Measurements from ENCODE around the gene FMN2. TPM values are rescaled to one million over a fixed set of nuclear protein-coding genes. Genes with fewer than 3 reads are reported as not detected.

Gene FMN2
- total and polyA plus RNA-seq, 4 donors, result 0.14 to 2.7 (median 1.2) TPM

GRCh38 chr1:240198376-240198775 lies 106.7 kb downstream of the FMN2 start:
- TF ChIP-seq CTCF (IDR thresholded peaks at IDR 0.05; ENCODE audit: control extremely low read depth, extremely low read depth), result no peak
- 91 to 94% methylated on average over 4 of the region's 4 CpGs for WGBS, 2 donors
- Histone ChIP-seq H3K4me1 (ENCODE audit: control insufficient read depth in 5 of 5, insufficient read depth in 5 of 5, low read length in 5 of 5) (peaks cover 0 to 20% (median 4%) of the 10 kb centered on the region in 5 donors), H3K27ac (ENCODE audit: low read depth in 1 of 2, low read length in 1 of 2) (no peak overlapping the region), H3K9me3 (ENCODE audit: control insufficient read depth in 4 of 4, insufficient read depth in 3 of 4, low read length in 3 of 4) (peaks cover 0 to 9% (median 0%) of the 10 kb centered on the region in 4 donors), H3K36me3 (ENCODE audit: control insufficient read depth in 4 of 4, insufficient read depth in 4 of 4, low read length in 4 of 4) (no peaks in the 10 kb centered on the region), H3K27me3 (ENCODE audit: control insufficient read depth in 3 of 3, insufficient read depth in 3 of 3, low read length in 2 of 3) (no peaks in the 10 kb centered on the region), H3K9ac (ENCODE audit: insufficient read depth in 1 of 2, low read length in 2 of 2) (no peak overlapping the region), H3K4me3 (no peak overlapping the region)
- DNase-seq, result no peak
- no peak for ATAC-seq (ENCODE audit: insufficient read depth, low FRiP score)

- Histone ChIP-seq H3K27ac (ENCODE audit: low read depth in 1 of 2, low read length in 1 of 2) (no peak overlapping the region), H3K9me3 (ENCODE audit: control insufficient read depth in 4 of 4, insufficient read depth in 3 of 4, low read length in 3 of 4) (peaks cover 0 to 9% (median under 1%) of the 10 kb centered on the region in 4 donors), H3K9ac (ENCODE audit: insufficient read depth in 1 of 2, low read length in 2 of 2) (no peak overlapping the region), H3K4me3 (no peak overlapping the region), H3K27me3 (ENCODE audit: control insufficient read depth in 3 of 3, insufficient read depth in 3 of 3, low read length in 2 of 3) (no peaks in the 10 kb centered on the region), H3K4me1 (ENCODE audit: control insufficient read depth in 5 of 5, insufficient read depth in 5 of 5, low read length in 5 of 5) (peaks cover 0 to 16% (median 4%) of the 10 kb centered on the region in 5 donors), H3K36me3 (ENCODE audit: control insufficient read depth in 4 of 4, insufficient read depth in 4 of 4, low read length in 4 of 4) (no peaks in the 10 kb centered on the region)
- DNase-seq, result peak; percentile 31 to 71 (median 71)
- WGBS, 2 donors, result 51 to 53% methylated on average over 9 of the region's 9 CpGs
- no peak for ATAC-seq (ENCODE audit: insufficient read depth, low FRiP score)
- no peak for TF ChIP-seq CTCF (IDR thresholded peaks at IDR 0.05; ENCODE audit: control extremely low read depth, extremely low read depth)
Measured at GRCh38 chr1:240199758-240200645, 108.3 kb downstream of the FMN2 start.

- no peak for TF ChIP-seq CTCF (IDR thresholded peaks at IDR 0.05; ENCODE audit: control extremely low read depth, extremely low read depth)
- Histone ChIP-seq H3K4me3 (no peak overlapping the region), H3K4me1 (ENCODE audit: control insufficient read depth in 5 of 5, insufficient read depth in 5 of 5, low read length in 5 of 5) (peaks cover 0 to 16% (median 4%) of the 10 kb centered on the region in 5 donors), H3K9me3 (ENCODE audit: control insufficient read depth in 4 of 4, insufficient read depth in 3 of 4, low read length in 3 of 4) (peaks cover 0 to 9% (median under 1%) of the 10 kb centered on the region in 4 donors), H3K9ac (ENCODE audit: insufficient read depth in 1 of 2, low read length in 2 of 2) (no peak overlapping the region), H3K27me3 (ENCODE audit: control insufficient read depth in 3 of 3, insufficient read depth in 3 of 3, low read length in 2 of 3) (no peaks in the 10 kb centered on the region), H3K27ac (ENCODE audit: low read depth in 1 of 2, low read length in 1 of 2) (no peak overlapping the region), H3K36me3 (ENCODE audit: control insufficient read depth in 4 of 4, insufficient read depth in 4 of 4, low read length in 4 of 4) (no peaks in the 10 kb centered on the region)
- no peak for ATAC-seq (ENCODE audit: insufficient read depth, low FRiP score)
- no peak for DNase-seq
- 88 to 92% methylated on average over 4 of the region's 4 CpGs for WGBS, 2 donors
Measured at GRCh38 chr1:240201931-240202330, 110.2 kb downstream of the FMN2 start.
